OCI-LY7 (cell line): ENCODE measurements around the gene REM1. TPM values are rescaled to one million over a fixed set of nuclear protein-coding genes. Genes with fewer than 3 reads are reported as not detected.

Source experiments
- total RNA-seq, 2 experiments: library from RNA; depleted of rRNA in 1 of 2; stranded (reverse); fragments of >200 nt in 1 of 2; shearing (Covaris generic) in 1 of 2; gene quantifications; 2 replicates each; pipeline ENCODE4 v1.2.3, GENCODE V29; 2014 to 2022

The REM1 gene
- total RNA-seq, 2 experiments from 2014 or later, result not detected

Other genes starting within 250 kb of the REM1 start
- gene DEFB115, start 217.6 kb upstream of the REM1 start, total RNA-seq (2014; rRNA removed; shearing (Covaris generic)), result not detected in 2 replicates
- gene DEFB115, start 217.6 kb upstream of the REM1 start, total RNA-seq (2022), result not detected in 2 replicates
- not detected in 2 replicates for gene DEFB116, start 166.7 kb upstream of the REM1 start, total RNA-seq (2014; rRNA removed; shearing (Covaris generic))
- not detected in 2 replicates for gene DEFB116, start 166.7 kb upstream of the REM1 start, total RNA-seq (2022)
- not detected in 2 replicates for gene DEFB118, start 106.7 kb upstream of the REM1 start, total RNA-seq (2014; rRNA removed; shearing (Covaris generic))
- not detected in 2 replicates for gene DEFB118, start 106.7 kb upstream of the REM1 start, total RNA-seq (2022)
- gene DEFB119, start 84.7 kb upstream of the REM1 start, total RNA-seq (2014; rRNA removed; shearing (Covaris generic)), result not detected in 2 replicates
- gene DEFB119, start 84.7 kb upstream of the REM1 start, total RNA-seq (2022), result not detected in 2 replicates
- not detected in 2 replicates for gene DEFB121, start 69.1 kb upstream of the REM1 start, total RNA-seq (2014; rRNA removed; shearing (Covaris generic))
- gene DEFB121, start 69.1 kb upstream of the REM1 start, total RNA-seq (2022), result not detected in 2 replicates
- not detected in 2 replicates for gene DEFB123, start 34.7 kb upstream of the REM1 start, total RNA-seq (2014; rRNA removed; shearing (Covaris generic))
- gene DEFB123, start 34.7 kb upstream of the REM1 start, total RNA-seq (2022), result not detected in 2 replicates
- not detected in 2 replicates for gene DEFB124, start 161 bp upstream of the REM1 start, total RNA-seq (2014; rRNA removed; shearing (Covaris generic))
- not detected in 2 replicates for gene DEFB124, start 161 bp upstream of the REM1 start, total RNA-seq (2022)
- 43.6 and 51.3 TPM in 2 replicates for gene HM13, start 39.2 kb downstream of the REM1 start, total RNA-seq (2014; rRNA removed; shearing (Covaris generic))
- 142 and 148 TPM in 2 replicates for gene HM13, start 39.2 kb downstream of the REM1 start, total RNA-seq (2022)
- 3.3 and 4.7 TPM in 2 replicates for gene ID1, start 130.0 kb downstream of the REM1 start, total RNA-seq (2014; rRNA removed; shearing (Covaris generic))
- gene ID1, start 130.0 kb downstream of the REM1 start, total RNA-seq (2022), result 2.0 and 3.6 TPM in 2 replicates
- not detected in 2 replicates for gene COX4I2, start 162.6 kb downstream of the REM1 start, total RNA-seq (2014; rRNA removed; shearing (Covaris generic))
- gene COX4I2, start 162.6 kb downstream of the REM1 start, total RNA-seq (2022), result not detected in 2 replicates
- 83.2 and 88.8 TPM in 2 replicates for gene BCL2L1, start 247.6 kb downstream of the REM1 start, total RNA-seq (2014; rRNA removed; shearing (Covaris generic))
- gene BCL2L1, start 247.6 kb downstream of the REM1 start, total RNA-seq (2022), result 64.2 and 71.5 TPM in 2 replicates